Activated naive CD4-positive, alpha-beta T cell treated with anti-CD3 and anti-CD28 coated beads, Interleukin-2, amount 50 U/mL, for 16 hours (primary cell): ENCODE measurements around the gene ARHGEF11.

Experiments
- DNase-seq: peaks from one replicate; pipeline ENCODE4 v3.0.0-alpha.2; 2020

ARHGEF11 gene

GRCh38 chr1:156905651-156906050, 139.9 kb downstream of the ARHGEF11 start:
- no peak for DNase-seq

- DNase-seq = no peak
These were observed 140.4 kb downstream of the ARHGEF11 start for GRCh38 chr1:156905176-156905575.

GRCh38 chr1:156904187-156904959, 141.2 kb downstream of the ARHGEF11 start:
- no peak for DNase-seq

- no peak for DNase-seq
These were observed 142.0 kb downstream of the ARHGEF11 start for GRCh38 chr1:156903328-156904091.

GRCh38 chr1:156901966-156902915, 143.3 kb downstream of the ARHGEF11 start:
- DNase-seq = no peak

- no peak for DNase-seq
These were observed 144.0 kb downstream of the ARHGEF11 start for GRCh38 chr1:156901590-156901900.

GRCh38 chr1:156900896-156901589, 144.5 kb downstream of the ARHGEF11 start:
- DNase-seq = no peak

GRCh38 chr1:156899956-156900718, 145.4 kb downstream of the ARHGEF11 start:
- no peak for DNase-seq

GRCh38 chr1:156898971-156899664, 146.4 kb downstream of the ARHGEF11 start:
- no peak for DNase-seq

- DNase-seq = no peak
These were observed 147.4 kb downstream of the ARHGEF11 start for GRCh38 chr1:156898161-156898566.

GRCh38 chr1:156897078-156897825, 148.3 kb downstream of the ARHGEF11 start:
- DNase-seq = no peak

GRCh38 chr1:156896490-156897033, 149.0 kb downstream of the ARHGEF11 start:
- no peak for DNase-seq

GRCh38 chr1:156895927-156896326, 149.6 kb downstream of the ARHGEF11 start:
- no peak for DNase-seq

- DNase-seq = no peak
These were observed 150.1 kb downstream of the ARHGEF11 start for GRCh38 chr1:156895455-156895812.

GRCh38 chr1:156894711-156895454, 150.7 kb downstream of the ARHGEF11 start:
- no peak for DNase-seq

GRCh38 chr1:156894001-156894400, 151.5 kb downstream of the ARHGEF11 start:
- no peak for DNase-seq

- DNase-seq = no peak
These were observed 152.2 kb downstream of the ARHGEF11 start, which contains the start of gene PEAR1 for GRCh38 chr1:156893048-156893953. PEAR1 (plus strand) TSS chr1:156893718; CDS start chr1:156903927, 10,209 bp downstream.
